Coronary artery (tissue), 2 donors: ENCODE results near the gene NPAS3.

ENCODE experiments used
- DNase-seq: peaks from one replicate; pipeline ENCODE4 v3.0.0-alpha.2; 2017; ENCODE audit warnings: low spot score
- H3K27ac ChIP-seq, 2 donors: fragments of 200-600 bp; sonication (generic); one replicate each; pipeline ENCODE4 v1.5.1; 2016 to 2019
- H3K4me3 ChIP-seq: fragments of 200-600 bp; sonication (generic); 2 replicates; pipeline ENCODE4 v1.5.1; 2016; ENCODE audit warnings: mild to moderate bottlenecking, moderate library complexity
- TF ChIP-seq, protein P1 (sequence below): fragments of 200-600 bp; sonication (generic); IDR thresholded peaks from one replicate; pipeline ENCODE4 v1.5.1; 2019; ENCODE audit warnings: antibody characterized with exemption

The NPAS3 gene

DNA sequence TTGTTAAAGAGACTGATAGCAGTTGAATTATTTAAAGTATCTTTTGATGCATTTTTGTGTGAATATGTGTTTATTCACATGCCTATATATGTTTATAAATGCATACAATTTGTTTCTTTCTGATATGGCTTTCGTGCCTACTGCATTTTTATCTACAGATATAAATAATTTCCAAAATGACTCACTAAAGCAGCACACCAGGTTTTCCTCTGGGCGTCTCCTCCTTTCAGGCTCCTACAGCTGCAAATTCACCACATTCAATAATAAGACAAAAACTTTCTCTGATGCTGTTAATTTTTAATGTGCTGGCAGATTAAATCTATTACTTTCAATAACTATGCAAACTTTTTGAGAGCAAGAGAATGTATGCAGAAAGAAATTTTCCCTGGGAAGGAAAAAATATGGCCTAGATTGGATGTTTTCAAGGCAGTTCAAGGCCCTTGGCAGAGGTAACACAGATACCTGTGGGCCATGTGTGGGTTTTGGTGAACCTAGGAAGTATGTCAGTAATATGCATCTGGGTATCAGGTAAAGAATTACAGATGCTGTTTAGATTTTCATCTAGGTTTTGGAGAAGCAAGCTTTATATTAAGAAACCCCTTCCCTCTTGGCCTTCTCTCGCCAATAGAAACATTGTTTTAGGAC, 630.4 kb downstream of the NPAS3 start:
- Histone ChIP-seq H3K4me3 (no peak overlapping the region), H3K27ac (no peak overlapping the region)
- TF ChIP-seq, protein P1, sequence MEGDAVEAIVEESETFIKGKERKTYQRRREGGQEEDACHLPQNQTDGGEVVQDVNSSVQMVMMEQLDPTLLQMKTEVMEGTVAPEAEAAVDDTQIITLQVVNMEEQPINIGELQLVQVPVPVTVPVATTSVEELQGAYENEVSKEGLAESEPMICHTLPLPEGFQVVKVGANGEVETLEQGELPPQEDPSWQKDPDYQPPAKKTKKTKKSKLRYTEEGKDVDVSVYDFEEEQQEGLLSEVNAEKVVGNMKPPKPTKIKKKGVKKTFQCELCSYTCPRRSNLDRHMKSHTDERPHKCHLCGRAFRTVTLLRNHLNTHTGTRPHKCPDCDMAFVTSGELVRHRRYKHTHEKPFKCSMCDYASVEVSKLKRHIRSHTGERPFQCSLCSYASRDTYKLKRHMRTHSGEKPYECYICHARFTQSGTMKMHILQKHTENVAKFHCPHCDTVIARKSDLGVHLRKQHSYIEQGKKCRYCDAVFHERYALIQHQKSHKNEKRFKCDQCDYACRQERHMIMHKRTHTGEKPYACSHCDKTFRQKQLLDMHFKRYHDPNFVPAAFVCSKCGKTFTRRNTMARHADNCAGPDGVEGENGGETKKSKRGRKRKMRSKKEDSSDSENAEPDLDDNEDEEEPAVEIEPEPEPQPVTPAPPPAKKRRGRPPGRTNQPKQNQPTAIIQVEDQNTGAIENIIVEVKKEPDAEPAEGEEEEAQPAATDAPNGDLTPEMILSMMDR: no peak
- no peak for DNase-seq

DNA sequence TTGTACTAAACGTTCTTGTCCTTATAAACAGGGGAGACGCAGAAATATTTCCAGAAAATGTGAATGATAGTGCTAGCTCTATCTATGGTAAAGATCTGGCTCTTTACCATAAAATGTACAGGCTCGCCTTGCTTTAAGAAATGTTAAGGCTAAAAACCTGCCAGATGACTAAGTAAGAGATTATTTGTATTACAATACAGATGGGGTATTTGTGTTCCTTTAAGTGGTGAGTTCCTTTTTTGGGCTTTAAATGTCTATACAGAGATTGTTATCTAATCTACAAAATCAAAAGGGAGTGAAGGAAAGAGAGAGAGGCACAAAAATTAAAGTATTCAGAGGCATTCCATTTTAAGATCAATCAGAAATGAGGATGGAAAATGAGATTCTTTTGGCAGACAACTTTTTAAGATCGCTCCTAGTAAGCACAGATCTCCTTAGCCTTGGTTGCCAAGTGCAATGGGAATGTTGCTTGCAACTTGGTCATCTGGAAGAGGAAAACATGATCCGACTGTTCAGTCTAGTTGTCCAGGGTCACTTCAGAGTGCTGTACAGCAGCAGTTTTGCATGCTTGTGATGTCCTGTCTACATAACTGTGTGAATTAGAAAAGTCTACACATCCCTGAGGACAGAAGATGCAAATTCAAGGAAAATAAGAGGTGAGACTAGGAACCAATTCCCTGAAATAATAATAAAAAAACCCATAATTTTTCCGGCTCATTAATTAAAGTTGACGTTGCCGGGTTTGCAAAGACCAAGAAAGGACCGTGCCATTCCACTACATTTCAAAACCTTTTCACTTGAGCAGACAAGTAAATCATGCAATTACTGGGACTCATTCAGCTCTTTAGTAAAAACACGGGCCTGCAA, 631.4 kb downstream of the NPAS3 start:
- TF ChIP-seq, protein P1: no peak
- Histone ChIP-seq H3K4me3 (no peak overlapping the region), H3K27ac (no peak overlapping the region)
- DNase-seq: no peak

DNA sequence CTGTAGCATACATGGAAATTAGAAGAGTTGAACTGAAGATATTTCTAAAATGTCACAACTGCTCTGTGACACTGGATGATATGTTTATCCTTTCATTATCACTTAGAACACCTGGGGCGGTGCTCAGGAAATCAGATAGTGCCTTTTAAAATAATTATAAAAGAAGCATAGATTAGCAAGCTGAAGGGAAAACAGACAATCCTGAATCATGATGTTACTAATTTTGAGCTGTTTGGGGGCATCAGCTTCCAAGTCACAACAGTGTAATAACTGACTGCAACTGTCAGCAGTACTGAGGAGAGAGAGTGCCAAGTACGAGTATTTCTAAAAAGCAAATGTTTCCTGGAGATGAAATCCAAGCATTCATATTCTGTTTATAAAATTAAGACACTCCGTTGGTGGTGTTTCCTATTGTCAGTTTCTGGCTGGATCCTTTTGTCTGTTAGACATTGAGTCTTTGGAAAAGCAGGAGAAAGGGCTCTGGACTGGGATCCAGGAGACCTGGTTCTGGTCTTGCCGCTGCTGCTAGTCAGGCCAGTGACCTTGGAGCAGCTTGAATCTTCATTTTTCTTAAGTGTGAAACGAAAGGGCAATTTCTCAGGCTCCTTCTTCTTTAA, 632.1 kb downstream of the NPAS3 start:
- TF ChIP-seq, protein P1: no peak
- no peak overlapping the region for H3K27ac ChIP-seq
- H3K4me3 ChIP-seq: no peak overlapping the region
- no peak for DNase-seq

GRCh38 chr14:33573301-33573880, 634.7 kb downstream of the NPAS3 start:
- Histone ChIP-seq H3K4me3 (no peak overlapping the region), H3K27ac (no peak overlapping the region)
- TF ChIP-seq, protein P1: no peak
- DNase-seq: no peak

- no peak overlapping the region for H3K4me3 ChIP-seq
- H3K27ac ChIP-seq: no peak overlapping the region
- DNase-seq: no peak
- TF ChIP-seq, protein P1: no peak
These were observed 637.3 kb downstream of the NPAS3 start for GRCh38 chr14:33576014-33576413.

DNA sequence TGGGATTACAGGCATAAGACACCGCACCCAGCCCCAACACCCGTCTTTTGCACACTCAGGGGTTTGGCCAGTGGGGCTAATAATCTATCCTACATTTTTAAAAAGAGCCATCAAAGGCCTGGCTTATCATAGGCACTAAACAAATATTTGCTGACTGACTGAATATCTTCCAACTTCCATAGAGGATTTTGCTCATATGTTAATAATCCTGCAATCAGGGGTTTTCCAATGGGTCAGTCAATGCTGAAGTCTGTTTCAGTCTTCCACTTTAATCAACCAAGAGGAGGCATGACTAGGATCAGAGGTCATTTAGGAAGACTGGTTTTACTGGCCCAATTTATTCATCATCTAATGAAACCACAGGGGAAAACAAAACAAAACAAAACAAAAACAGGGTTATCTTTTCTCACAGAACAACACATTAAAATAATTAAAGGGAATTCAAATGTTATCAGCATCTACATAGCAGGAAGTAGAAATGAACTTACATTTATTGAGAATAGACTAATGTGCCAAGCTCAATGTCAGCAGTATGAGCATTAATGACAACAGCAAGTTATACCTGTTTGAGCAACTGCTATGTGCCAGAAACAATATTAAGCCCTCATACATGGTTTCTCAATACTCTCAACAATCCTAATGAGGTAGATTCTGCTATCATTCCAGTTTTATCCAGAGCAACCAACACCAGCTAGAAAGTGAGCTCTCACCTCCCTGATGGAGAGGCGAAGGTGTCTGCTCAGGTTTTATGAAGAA, 640.0 kb downstream of the NPAS3 start:
- Histone ChIP-seq H3K4me3 (no peak overlapping the region), H3K27ac (no peak overlapping the region)
- TF ChIP-seq, protein P1: no peak
- DNase-seq: no peak
